ENCODE results near the gene SFXN5. TPM values are rescaled to one million over a fixed set of nuclear protein-coding genes. Genes with fewer than 3 reads are reported as not detected.

The SFXN5 gene
- total RNA-seq, 3 donors from 2014 or later (not counting 1 experiment from before 2014, with no cell fraction given): 15.3 to 22.3 (median 19.8) TPM

GRCh38 chr2:72975017-72975416 is 96.5 kb downstream of the SFXN5 start:
- no peaks in the 10 kb centered on the region for H3K4me1 ChIP-seq (ENCODE audit: control insufficient read depth, insufficient read depth, low read length)
- WGBS (ENCODE audit: insufficient coverage): 84% methylated on average over 3 of the region's 3 CpGs

DNA sequence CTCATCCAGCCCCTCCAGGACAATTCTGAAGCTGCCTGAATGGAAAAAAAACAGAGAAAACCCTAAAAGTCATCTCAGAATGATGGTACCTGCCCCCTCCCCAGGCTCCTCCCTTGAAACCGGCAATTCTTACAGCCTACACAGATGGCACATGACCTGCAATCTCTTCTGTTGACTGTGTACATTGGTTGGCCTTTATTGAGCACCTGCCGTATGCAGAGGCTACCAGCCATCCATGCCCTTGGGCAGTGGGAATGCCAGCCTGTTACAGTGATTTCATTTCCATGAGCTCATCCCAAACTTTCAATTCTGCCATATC is 97.1 kb downstream of the SFXN5 start:
- Histone ChIP-seq H3K27ac (ENCODE audit: low read length) (no peak overlapping the region), H3K27me3 (ENCODE audit: control insufficient read depth, insufficient read depth, low read length) (no peaks in the 10 kb centered on the region), H3K36me3 (ENCODE audit: control insufficient read depth, insufficient read depth, low read length) (no peaks in the 10 kb centered on the region), H3K9me3 (ENCODE audit: control insufficient read depth, insufficient read depth, low read length) (no peaks in the 10 kb centered on the region), H3K4me1 (ENCODE audit: control insufficient read depth, insufficient read depth, low read length) (no peaks in the 10 kb centered on the region), H3K4me3 (ENCODE audit: low read length) (no peak overlapping the region)
- intact Hi-C loops (cut with micrococcal nuclease): no loop called here
- H3K4me3 Mint-ChIP-seq: no peak overlapping the region
- no peaks in the 10 kb centered on the region for H3K9me3 Mint-ChIP-seq
- DNase-seq (no peak), ATAC-seq (no peak)
- no peaks in the 10 kb centered on the region for H3K27me3 Mint-ChIP-seq (ENCODE audit: low read depth in 2 of 2)
- no peak for TF ChIP-seq CTCF (IDR thresholded peaks at IDR 0.05)
- H3K4me1 Mint-ChIP-seq: no peaks in the 10 kb centered on the region
- no peaks in the 10 kb centered on the region for H3K36me3 Mint-ChIP-seq
- no peak overlapping the region for H3K27ac Mint-ChIP-seq
- 80% methylated on average over 2 of the region's 2 CpGs for WGBS (ENCODE audit: insufficient coverage)

More at GRCh38 chr2:72975017-72975416, 96.5 kb downstream of the SFXN5 start:
- Histone ChIP-seq H3K9me3 (ENCODE audit: control insufficient read depth, insufficient read depth, low read length) (no peaks in the 10 kb centered on the region), H3K4me3 (ENCODE audit: low read length) (no peak overlapping the region), H3K27me3 (ENCODE audit: control insufficient read depth, insufficient read depth, low read length) (no peaks in the 10 kb centered on the region), H3K27ac (ENCODE audit: low read length) (no peak overlapping the region), H3K36me3 (ENCODE audit: control insufficient read depth, insufficient read depth, low read length) (no peaks in the 10 kb centered on the region)
- peaks cover 0 to 2% of the 10 kb centered on the region in 2 donors for H3K4me1 Mint-ChIP-seq
- H3K27me3 Mint-ChIP-seq (ENCODE audit: low read depth in 2 of 2): no peaks in the 10 kb centered on the region
- no peak overlapping the region for H3K27ac Mint-ChIP-seq
- DNase-seq (no peak), ATAC-seq (no peak)
- no peak for TF ChIP-seq CTCF (IDR thresholded peaks at IDR 0.05)
- intact Hi-C loops (cut with micrococcal nuclease): no loop called here
- H3K4me3 Mint-ChIP-seq: no peak overlapping the region
- H3K9me3 Mint-ChIP-seq: no peaks in the 10 kb centered on the region
- no peaks in the 10 kb centered on the region for H3K36me3 Mint-ChIP-seq

- Mint-ChIP-seq H3K27ac (no peak overlapping the region), H3K4me1 (no peaks in the 10 kb centered on the region), H3K27me3 (ENCODE audit: low read depth in 2 of 2) (no peaks in the 10 kb centered on the region), H3K4me3 (no peak overlapping the region), H3K36me3 (no peaks in the 10 kb centered on the region), H3K9me3 (no peaks in the 10 kb centered on the region)
- Histone ChIP-seq H3K27me3 (ENCODE audit: control insufficient read depth, insufficient read depth, low read length) (no peaks in the 10 kb centered on the region), H3K27ac (ENCODE audit: low read length) (no peak overlapping the region), H3K4me3 (ENCODE audit: low read length) (no peak overlapping the region), H3K9me3 (ENCODE audit: control insufficient read depth, insufficient read depth, low read length) (no peaks in the 10 kb centered on the region), H3K4me1 (ENCODE audit: control insufficient read depth, insufficient read depth, low read length) (no peaks in the 10 kb centered on the region), H3K36me3 (ENCODE audit: control insufficient read depth, insufficient read depth, low read length) (no peaks in the 10 kb centered on the region)
- peak; percentile 27 to 61 for DNase-seq
- ATAC-seq: peak; percentile 73 to 94 (median 84)
- intact Hi-C loops (cut with micrococcal nuclease): loop anchor here (1.0 kb wide), 1 partner anchor 82 kb away; no protein-coding TSS in a partner anchor
- 67% methylated on average over 11 of the region's 12 CpGs for WGBS (ENCODE audit: insufficient coverage)
- peak; percentile 63 for TF ChIP-seq CTCF (IDR thresholded peaks at IDR 0.05)
Observed at GRCh38 chr2:72973566-72974435, 97.7 kb downstream of the SFXN5 start.
